WI38 (cell line): Measurements from ENCODE around the gene CCDC33.

Experiments used
- H3K4me3 ChIP-seq: 2 replicates; pipeline ENCODE4 v1.5.1; 2011; ENCODE audit warnings: low read depth, mild to moderate bottlenecking, control low read depth, low read length
- TF ChIP-seq, protein P1 (sequence below): IDR thresholded peaks from 2 replicates; pipeline ENCODE4 v1.5.1; 2012; ENCODE audit warnings: low read depth, mild to moderate bottlenecking, control low read depth, low read length

The CCDC33 gene

GRCh38 chr15:74378848-74379247 lies 142.7 kb downstream of the CCDC33 start:
- TF ChIP-seq, protein P1, sequence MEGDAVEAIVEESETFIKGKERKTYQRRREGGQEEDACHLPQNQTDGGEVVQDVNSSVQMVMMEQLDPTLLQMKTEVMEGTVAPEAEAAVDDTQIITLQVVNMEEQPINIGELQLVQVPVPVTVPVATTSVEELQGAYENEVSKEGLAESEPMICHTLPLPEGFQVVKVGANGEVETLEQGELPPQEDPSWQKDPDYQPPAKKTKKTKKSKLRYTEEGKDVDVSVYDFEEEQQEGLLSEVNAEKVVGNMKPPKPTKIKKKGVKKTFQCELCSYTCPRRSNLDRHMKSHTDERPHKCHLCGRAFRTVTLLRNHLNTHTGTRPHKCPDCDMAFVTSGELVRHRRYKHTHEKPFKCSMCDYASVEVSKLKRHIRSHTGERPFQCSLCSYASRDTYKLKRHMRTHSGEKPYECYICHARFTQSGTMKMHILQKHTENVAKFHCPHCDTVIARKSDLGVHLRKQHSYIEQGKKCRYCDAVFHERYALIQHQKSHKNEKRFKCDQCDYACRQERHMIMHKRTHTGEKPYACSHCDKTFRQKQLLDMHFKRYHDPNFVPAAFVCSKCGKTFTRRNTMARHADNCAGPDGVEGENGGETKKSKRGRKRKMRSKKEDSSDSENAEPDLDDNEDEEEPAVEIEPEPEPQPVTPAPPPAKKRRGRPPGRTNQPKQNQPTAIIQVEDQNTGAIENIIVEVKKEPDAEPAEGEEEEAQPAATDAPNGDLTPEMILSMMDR: no peak
- H3K4me3 ChIP-seq: no peak overlapping the region

- H3K4me3 ChIP-seq: no peak overlapping the region
- TF ChIP-seq, protein P1: no peak
Measured at GRCh38 chr15:74380361-74381189, 144.4 kb downstream of the CCDC33 start.

GRCh38 chr15:74381190-74381453 lies 145.0 kb downstream of the CCDC33 start:
- H3K4me3 ChIP-seq: no peak overlapping the region
- TF ChIP-seq, protein P1: no peak

GRCh38 chr15:74381481-74381880 lies 145.4 kb downstream of the CCDC33 start:
- TF ChIP-seq, protein P1: no peak
- no peak overlapping the region for H3K4me3 ChIP-seq

- H3K4me3 ChIP-seq: no peak overlapping the region
- TF ChIP-seq, protein P1: peak; percentile 94
Measured at GRCh38 chr15:74382004-74382816, 146.1 kb downstream of the CCDC33 start.

DNA sequence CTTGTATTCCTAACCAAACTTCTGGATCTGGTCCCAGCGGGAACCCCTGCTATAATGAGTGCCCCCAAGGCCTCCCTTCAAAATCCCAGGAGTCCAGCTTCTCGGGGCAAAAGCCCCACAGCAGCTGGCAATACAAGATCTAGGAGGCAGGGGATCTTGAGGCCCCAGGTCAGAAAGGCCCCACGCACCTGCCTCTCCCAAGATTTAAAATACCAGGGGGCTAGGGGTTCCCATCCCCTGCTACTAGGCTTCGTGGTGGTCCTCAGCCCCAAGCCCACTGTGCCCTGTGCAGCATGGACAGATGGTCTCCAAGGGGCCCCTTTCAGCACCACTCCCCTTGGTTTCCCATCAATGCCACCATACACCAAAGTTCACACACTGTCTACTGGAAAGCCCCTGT lies 147.2 kb downstream of the CCDC33 start:
- TF ChIP-seq, protein P1: no peak
- H3K4me3 ChIP-seq: no peak overlapping the region
